HL-60 (cell line): ENCODE data around the gene UNK.
"Not testable (repeated sequence)": the region's sequence is repeated elsewhere in the genome, so short reads cannot be mapped to it uniquely, and the experiment has no call there.

ENCODE experiments used
- DNase-seq, 2 experiments: peaks; one replicate each; pipeline ENCODE4 v3.0.0-alpha.2; 2010 to 2020; ENCODE audit warnings: low read depth in 1 of 2, low spot score in 1 of 2
- H3K27ac ChIP-seq: fragments of 250-450 bp; sonication (Bioruptor Pico); replicated peaks from 2 replicates; pipeline ENCODE4 v1.5.1; 2020; ENCODE audit warnings: mild to moderate bottlenecking, moderate library complexity
- H3K27me3 ChIP-seq: fragments of 250-450 bp; sonication (Bioruptor Pico); 2 replicates; pipeline ENCODE4 v1.5.1; 2021; ENCODE audit warnings: mild to moderate bottlenecking, moderate library complexity; ENCODE audit not compliant: insufficient read depth, poor library complexity, severe bottlenecking
- H3K4me3 ChIP-seq: replicated peaks from 2 replicates; pipeline ENCODE4 v1.5.1; 2011; ENCODE audit warnings: mild to moderate bottlenecking, control low read depth, low read length; ENCODE audit not compliant: insufficient read depth
- GABPA ChIP-seq: IDR thresholded peaks from 2 replicates; pipeline ENCODE4 v1.6.1; 2012; ENCODE audit warnings: low read depth
- POLR2AphosphoS5 ChIP-seq: IDR thresholded peaks from 2 replicates; pipeline ENCODE4 v1.6.1; 2012; ENCODE audit warnings: low read depth
- SPI1 ChIP-seq: IDR thresholded peaks from 2 replicates; pipeline ENCODE4 v1.6.1; 2012; ENCODE audit warnings: low read depth, mild to moderate bottlenecking, borderline replicate concordance
- TF ChIP-seq, protein P1 (sequence below): IDR thresholded peaks from one replicate; pipeline ENCODE4 v1.5.1; 2011; ENCODE audit warnings: low read length, control low read depth, inconsistent platforms; ENCODE audit not compliant: insufficient read depth
- TF ChIP-seq, protein P2 (sequence below): IDR thresholded peaks from 2 replicates; pipeline ENCODE4 v1.6.1; 2012; ENCODE audit warnings: low read depth; ENCODE audit not compliant: insufficient replicate concordance

UNK gene

DNA sequence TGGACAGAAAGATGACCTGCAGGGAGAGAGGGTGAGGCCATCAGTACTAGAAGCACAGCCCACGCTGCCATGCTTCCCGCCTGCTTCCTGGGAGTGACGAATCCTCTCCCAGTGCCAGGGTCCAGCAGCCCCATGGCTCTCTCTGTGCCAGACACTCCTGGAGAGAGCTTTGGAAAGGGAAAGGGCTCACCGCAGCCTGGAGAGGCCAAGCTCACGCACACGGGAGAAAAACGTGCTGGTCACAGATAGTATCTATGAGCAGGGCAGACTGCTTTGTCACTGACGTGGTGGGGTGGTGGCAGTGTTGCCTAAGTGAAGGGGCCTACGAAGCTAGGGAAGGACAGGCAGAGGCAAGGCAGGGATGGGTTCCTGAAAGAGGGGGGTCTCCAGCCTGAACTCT is 65.1 kb downstream of the UNK start:
- H3K4me3 ChIP-seq = no peak overlapping the region
- no peaks in the 10 kb centered on the region for H3K27me3 ChIP-seq
- H3K27ac ChIP-seq = no peak overlapping the region
- no peak for DNase-seq
- TF ChIP-seq SPI1 = no peak
- TF ChIP-seq, protein P1, sequence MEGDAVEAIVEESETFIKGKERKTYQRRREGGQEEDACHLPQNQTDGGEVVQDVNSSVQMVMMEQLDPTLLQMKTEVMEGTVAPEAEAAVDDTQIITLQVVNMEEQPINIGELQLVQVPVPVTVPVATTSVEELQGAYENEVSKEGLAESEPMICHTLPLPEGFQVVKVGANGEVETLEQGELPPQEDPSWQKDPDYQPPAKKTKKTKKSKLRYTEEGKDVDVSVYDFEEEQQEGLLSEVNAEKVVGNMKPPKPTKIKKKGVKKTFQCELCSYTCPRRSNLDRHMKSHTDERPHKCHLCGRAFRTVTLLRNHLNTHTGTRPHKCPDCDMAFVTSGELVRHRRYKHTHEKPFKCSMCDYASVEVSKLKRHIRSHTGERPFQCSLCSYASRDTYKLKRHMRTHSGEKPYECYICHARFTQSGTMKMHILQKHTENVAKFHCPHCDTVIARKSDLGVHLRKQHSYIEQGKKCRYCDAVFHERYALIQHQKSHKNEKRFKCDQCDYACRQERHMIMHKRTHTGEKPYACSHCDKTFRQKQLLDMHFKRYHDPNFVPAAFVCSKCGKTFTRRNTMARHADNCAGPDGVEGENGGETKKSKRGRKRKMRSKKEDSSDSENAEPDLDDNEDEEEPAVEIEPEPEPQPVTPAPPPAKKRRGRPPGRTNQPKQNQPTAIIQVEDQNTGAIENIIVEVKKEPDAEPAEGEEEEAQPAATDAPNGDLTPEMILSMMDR = no peak
- TF ChIP-seq GABPA = no peak
- no peak for TF ChIP-seq POLR2AphosphoS5
- TF ChIP-seq, protein P2, sequence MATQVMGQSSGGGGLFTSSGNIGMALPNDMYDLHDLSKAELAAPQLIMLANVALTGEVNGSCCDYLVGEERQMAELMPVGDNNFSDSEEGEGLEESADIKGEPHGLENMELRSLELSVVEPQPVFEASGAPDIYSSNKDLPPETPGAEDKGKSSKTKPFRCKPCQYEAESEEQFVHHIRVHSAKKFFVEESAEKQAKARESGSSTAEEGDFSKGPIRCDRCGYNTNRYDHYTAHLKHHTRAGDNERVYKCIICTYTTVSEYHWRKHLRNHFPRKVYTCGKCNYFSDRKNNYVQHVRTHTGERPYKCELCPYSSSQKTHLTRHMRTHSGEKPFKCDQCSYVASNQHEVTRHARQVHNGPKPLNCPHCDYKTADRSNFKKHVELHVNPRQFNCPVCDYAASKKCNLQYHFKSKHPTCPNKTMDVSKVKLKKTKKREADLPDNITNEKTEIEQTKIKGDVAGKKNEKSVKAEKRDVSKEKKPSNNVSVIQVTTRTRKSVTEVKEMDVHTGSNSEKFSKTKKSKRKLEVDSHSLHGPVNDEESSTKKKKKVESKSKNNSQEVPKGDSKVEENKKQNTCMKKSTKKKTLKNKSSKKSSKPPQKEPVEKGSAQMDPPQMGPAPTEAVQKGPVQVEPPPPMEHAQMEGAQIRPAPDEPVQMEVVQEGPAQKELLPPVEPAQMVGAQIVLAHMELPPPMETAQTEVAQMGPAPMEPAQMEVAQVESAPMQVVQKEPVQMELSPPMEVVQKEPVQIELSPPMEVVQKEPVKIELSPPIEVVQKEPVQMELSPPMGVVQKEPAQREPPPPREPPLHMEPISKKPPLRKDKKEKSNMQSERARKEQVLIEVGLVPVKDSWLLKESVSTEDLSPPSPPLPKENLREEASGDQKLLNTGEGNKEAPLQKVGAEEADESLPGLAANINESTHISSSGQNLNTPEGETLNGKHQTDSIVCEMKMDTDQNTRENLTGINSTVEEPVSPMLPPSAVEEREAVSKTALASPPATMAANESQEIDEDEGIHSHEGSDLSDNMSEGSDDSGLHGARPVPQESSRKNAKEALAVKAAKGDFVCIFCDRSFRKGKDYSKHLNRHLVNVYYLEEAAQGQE = no peak

DNA sequence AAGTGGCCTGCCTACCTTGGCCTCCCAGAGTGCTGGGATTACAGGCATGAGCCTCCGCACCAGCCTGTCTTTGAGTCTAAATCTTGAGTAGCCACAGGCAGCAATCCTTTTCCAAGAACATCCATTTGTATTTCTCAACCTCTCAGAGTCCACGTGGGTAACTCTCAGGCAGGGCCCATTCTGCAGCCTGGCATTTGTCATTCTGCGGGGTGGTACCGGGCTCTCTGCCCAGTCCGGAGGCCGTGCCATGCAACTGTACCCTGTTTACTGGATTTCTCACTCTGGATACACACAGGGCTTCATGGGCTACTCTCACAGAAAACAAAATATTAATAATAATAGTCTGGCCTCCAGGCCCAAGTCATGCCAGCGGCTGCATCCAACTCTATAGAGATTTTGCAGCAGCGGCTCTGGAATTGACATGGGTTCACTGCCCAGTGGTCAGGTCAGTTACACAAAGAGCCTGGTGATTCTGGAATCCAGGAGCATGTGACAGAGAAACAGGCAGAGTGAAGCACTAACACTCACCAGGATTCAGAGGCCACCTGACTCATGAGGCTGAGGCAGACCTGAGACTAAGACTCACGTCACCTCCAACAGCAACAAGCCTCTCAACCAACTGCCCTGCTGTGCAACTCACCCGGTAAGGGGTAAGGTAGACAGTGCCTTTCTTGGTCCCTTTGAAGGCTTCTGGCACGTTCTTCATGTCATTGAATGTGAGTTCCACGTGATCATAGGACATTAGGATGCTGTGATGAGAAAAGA is 66.5 kb downstream of the UNK start:
- TF ChIP-seq, protein P1 = no peak
- no peak for TF ChIP-seq GABPA
- no peak for TF ChIP-seq SPI1
- no peak for TF ChIP-seq POLR2AphosphoS5
- TF ChIP-seq, protein P2 = no peak
- Histone ChIP-seq H3K4me3 (no peak overlapping the region), H3K27ac (no peak overlapping the region), H3K27me3 (no peaks in the 10 kb centered on the region)
- no peak for DNase-seq

DNA sequence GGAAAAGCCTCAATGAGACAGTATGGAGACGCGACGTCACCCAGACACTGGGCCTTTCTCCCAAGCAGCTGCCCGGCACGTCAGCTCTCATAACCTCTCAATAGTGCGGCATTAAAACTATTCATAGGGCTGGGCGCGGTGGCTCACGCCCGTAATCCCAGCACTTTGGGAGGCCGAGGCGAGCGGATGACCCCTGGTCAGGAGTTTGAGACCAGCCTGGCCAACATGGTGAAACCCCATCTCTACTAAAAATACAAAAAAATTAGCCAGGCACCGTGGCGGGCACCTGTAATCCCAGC is 67.0 kb downstream of the UNK start:
- H3K27ac ChIP-seq, DNase-seq, H3K27me3 ChIP-seq: not testable (repeated sequence)

DNA sequence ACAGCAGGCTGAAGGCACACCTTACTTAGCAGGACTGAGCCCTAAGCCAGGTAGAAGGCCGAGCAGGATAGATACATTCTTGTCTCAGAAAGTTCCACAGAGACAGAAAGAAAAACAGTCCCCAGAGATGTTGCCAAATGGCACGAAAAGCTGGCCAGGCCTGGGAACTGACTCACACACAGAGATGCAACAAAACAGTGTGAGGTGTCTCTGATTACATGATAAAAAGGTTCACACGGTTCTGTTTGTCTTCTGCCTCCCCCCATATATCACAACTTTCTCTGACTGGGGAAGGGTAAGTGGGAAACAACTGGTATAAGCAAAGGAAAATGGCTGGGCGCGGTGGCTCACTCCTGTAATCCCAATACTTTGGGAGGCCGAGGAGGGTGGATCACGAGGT is 68.8 kb downstream of the UNK start:
- H3K27me3 ChIP-seq = no peaks in the 10 kb centered on the region
- no peak overlapping the region for H3K27ac ChIP-seq
- TF ChIP-seq SPI1 (no peak), GABPA (no peak)
- TF ChIP-seq, protein P1 = no peak
- DNase-seq = no peak
- H3K4me3 ChIP-seq = no peak overlapping the region

More for the DNA sequence above, 67.0 kb downstream of the UNK start:
- not testable (repeated sequence) for H3K4me3 ChIP-seq
